ENCODE measurements around the gene STRN4. TPM values are rescaled to one million over a fixed set of nuclear protein-coding genes. Genes with fewer than 3 reads are reported as not detected.
A peak's percentile ranks its signal among the peaks of the same experiment; 100 is the strongest.

The STRN4 gene
- total RNA-seq, 1 donor from 2014 or later = 69.8 TPM

GRCh38 chr19:46741447-46741846 lies 4.8 kb downstream of the STRN4 start:
- Mint-ChIP-seq H3K27ac (ENCODE audit: unreplicated experiment) (peak overlapping the region; percentile 5), H3K4me3 (ENCODE audit: unreplicated experiment) (no peak overlapping the region), H3K36me3 (ENCODE audit: low read depth) (peaks cover 9% of the 10 kb centered on the region), H3K27me3 (ENCODE audit: low read depth) (no peaks in the 10 kb centered on the region), H3K9me3 (ENCODE audit: low read depth) (no peaks in the 10 kb centered on the region), H3K4me1 (ENCODE audit: low read depth) (peaks cover 50% of the 10 kb centered on the region)
- TF ChIP-seq CTCF (IDR thresholded peaks at IDR 0.05) = no peak
- no peak for DNase-seq (ENCODE audit: low spot score)

GRCh38 chr19:46739290-46739771 lies 6.9 kb downstream of the STRN4 start:
- peaks cover 9% of the 10 kb centered on the region for H3K36me3 Mint-ChIP-seq (ENCODE audit: low read depth)
- H3K9me3 Mint-ChIP-seq (ENCODE audit: low read depth) = no peaks in the 10 kb centered on the region
- TF ChIP-seq CTCF (IDR thresholded peaks at IDR 0.05) = no peak
- DNase-seq (ENCODE audit: low spot score) = no peak
- H3K4me3 Mint-ChIP-seq (ENCODE audit: unreplicated experiment) = no peak overlapping the region
- H3K27me3 Mint-ChIP-seq (ENCODE audit: low read depth) = no peaks in the 10 kb centered on the region
- peak overlapping the region; percentile 18 for H3K27ac Mint-ChIP-seq (ENCODE audit: unreplicated experiment)
- peaks cover 37% of the 10 kb centered on the region for H3K4me1 Mint-ChIP-seq (ENCODE audit: low read depth)

GRCh38 chr19:46737761-46738171 lies 8.5 kb downstream of the STRN4 start:
- Mint-ChIP-seq H3K4me1 (ENCODE audit: low read depth) (peaks cover 38% of the 10 kb centered on the region), H3K36me3 (ENCODE audit: low read depth) (peaks cover 14% of the 10 kb centered on the region), H3K27me3 (ENCODE audit: low read depth) (no peaks in the 10 kb centered on the region), H3K9me3 (ENCODE audit: low read depth) (no peaks in the 10 kb centered on the region), H3K4me3 (ENCODE audit: unreplicated experiment) (no peak overlapping the region), H3K27ac (ENCODE audit: unreplicated experiment) (no peak overlapping the region)
- no peak for TF ChIP-seq CTCF (IDR thresholded peaks at IDR 0.05)
- no peak for DNase-seq (ENCODE audit: low spot score)

- no peak overlapping the region for H3K4me3 Mint-ChIP-seq (ENCODE audit: unreplicated experiment)
- peaks cover 14% of the 10 kb centered on the region for H3K36me3 Mint-ChIP-seq (ENCODE audit: low read depth)
- peaks cover 38% of the 10 kb centered on the region for H3K4me1 Mint-ChIP-seq (ENCODE audit: low read depth)
- H3K9me3 Mint-ChIP-seq (ENCODE audit: low read depth) = no peaks in the 10 kb centered on the region
- TF ChIP-seq CTCF (IDR thresholded peaks at IDR 0.05) = no peak
- H3K27ac Mint-ChIP-seq (ENCODE audit: unreplicated experiment) = no peak overlapping the region
- no peaks in the 10 kb centered on the region for H3K27me3 Mint-ChIP-seq (ENCODE audit: low read depth)
- no peak for DNase-seq (ENCODE audit: low spot score)
Measured at GRCh38 chr19:46737298-46737654, 9.0 kb downstream of the STRN4 start.

GRCh38 chr19:46736531-46737297 lies 9.5 kb downstream of the STRN4 start:
- peaks cover 14% of the 10 kb centered on the region for H3K36me3 Mint-ChIP-seq (ENCODE audit: low read depth)
- no peak for TF ChIP-seq CTCF (IDR thresholded peaks at IDR 0.05)
- no peak overlapping the region for H3K27ac Mint-ChIP-seq (ENCODE audit: unreplicated experiment)
- H3K4me1 Mint-ChIP-seq (ENCODE audit: low read depth) = peaks cover 38% of the 10 kb centered on the region
- no peaks in the 10 kb centered on the region for H3K9me3 Mint-ChIP-seq (ENCODE audit: low read depth)
- no peak overlapping the region for H3K4me3 Mint-ChIP-seq (ENCODE audit: unreplicated experiment)
- DNase-seq (ENCODE audit: low spot score) = peak; percentile 76
- H3K27me3 Mint-ChIP-seq (ENCODE audit: low read depth) = no peaks in the 10 kb centered on the region
